ENCODE data around the gene GTF2H1. TPM values are rescaled to one million over a fixed set of nuclear protein-coding genes. Genes with fewer than 3 reads are reported as not detected.
"Not testable (repeated sequence)": the region's sequence is repeated elsewhere in the genome, so short reads cannot be mapped to it uniquely, and the experiment has no call there.

Gene GTF2H1
- total RNA-seq, 1 experiment from 2014 or later = 89.1 TPM

GRCh38 chr11:18395735-18396504, 73.6 kb downstream of the GTF2H1 start:
- no peaks in the 10 kb centered on the region for H3K27me3 ChIP-seq (ENCODE audit: insufficient read depth, low read depth)
- peak overlapping the region; percentile 79 for H3K4me3 ChIP-seq
- TF ChIP-seq EZH2 (IDR thresholded peaks at IDR 0.05; ENCODE audit: low read depth) (no peak), CTCF (conservative IDR thresholded peaks at IDR 0.05) (no peak)
- H3K4me2 ChIP-seq = peak overlapping the region; percentile 95
- intact Hi-C loops (cut with micrococcal nuclease; ENCODE audit: unreplicated experiment) = loop anchor here (1.0 to 10.0 kb wide), 3 partner anchors 83 to 154 kb away; partner anchors contain the start of gene TSG101
- no TSS peak for BruUV-seq (replicated peaks)
- no peaks in the 10 kb centered on the region for H3K9me3 ChIP-seq (ENCODE audit: insufficient read depth, low read depth)
- H4K20me1 ChIP-seq (ENCODE audit: insufficient read depth) = peaks cover 43% of the 10 kb centered on the region
- POLR2A ChIA-PET (ENCODE audit: unreplicated experiment) = interaction anchor here (0.5 to 2.1 kb wide), 10 partner anchors 12 to 583 kb away, joined by 3 to 35 read pairs (median 6); partner anchors contain the start of gene SERGEF
- H3K4me1 ChIP-seq (replicated peaks; ENCODE audit: insufficient read depth) = peaks cover 33% of the 10 kb centered on the region
- peak overlapping the region; percentile 59 for H2AFZ ChIP-seq
- peak overlapping the region; percentile 84 for H3K27ac ChIP-seq
- H3K36me3 ChIP-seq (ENCODE audit: low read depth) = peaks cover 41% of the 10 kb centered on the region
- CTCF ChIA-PET = interaction anchor here (0.6 to 1.7 kb wide), 3 partner anchors 12 to 130 kb away, joined by 3 to 11 read pairs (median 7); no protein-coding TSS in a partner anchor
- peak; percentile 99 to 100 for DNase-seq
- peaks cover 79% of the 10 kb centered on the region for H3K79me2 ChIP-seq (ENCODE audit: low read depth)
- no peaks in the 10 kb centered on the region for H3K9me2 ChIP-seq (ENCODE audit: insufficient read depth)
- H3F3A ChIP-seq (ENCODE audit: insufficient read depth, low read depth) = peaks cover 74% of the 10 kb centered on the region

- Histone ChIP-seq H4K20me1 (ENCODE audit: insufficient read depth) (peaks cover 47% of the 10 kb centered on the region), H3K9me3 (ENCODE audit: insufficient read depth, low read depth) (no peaks in the 10 kb centered on the region), H3K79me2 (ENCODE audit: low read depth) (peaks cover 79% of the 10 kb centered on the region), H3K4me2 (no peak overlapping the region), H3K27me3 (ENCODE audit: insufficient read depth, low read depth) (no peaks in the 10 kb centered on the region), H3K27ac (no peak overlapping the region), H3F3A (ENCODE audit: insufficient read depth, low read depth) (peaks cover 87% of the 10 kb centered on the region), H3K4me3 (no peak overlapping the region), H3K4me1 (replicated peaks; ENCODE audit: insufficient read depth) (peaks cover 27% of the 10 kb centered on the region), H3K36me3 (ENCODE audit: low read depth) (peaks cover 52% of the 10 kb centered on the region), H2AFZ (no peak overlapping the region), H3K9me2 (ENCODE audit: insufficient read depth) (no peaks in the 10 kb centered on the region)
- ChIA-PET CTCF (interaction anchor here (0.6 kb wide), 1 partner anchor 72 kb away, joined by 3 read pairs; no protein-coding TSS in a partner anchor), POLR2A (ENCODE audit: unreplicated experiment) (interaction anchor here (0.6 kb wide), 1 partner anchor 85 kb away, joined by 6 read pairs; no protein-coding TSS in a partner anchor)
- intact Hi-C loops (cut with micrococcal nuclease; ENCODE audit: unreplicated experiment) = loop anchor here (5.0 to 10.0 kb wide), 2 partner anchors 127 to 156 kb away; partner anchors contain the start of gene TSG101
- TF ChIP-seq EZH2 (IDR thresholded peaks at IDR 0.05; ENCODE audit: low read depth) (no peak), CTCF (conservative IDR thresholded peaks at IDR 0.05) (no peak)
- DNase-seq = no peak
- BruUV-seq (replicated peaks) = no TSS peak
These were observed 75.6 kb downstream of the GTF2H1 start for GRCh38 chr11:18397921-18398320.

- peaks cover 50% of the 10 kb centered on the region for H3K79me2 ChIP-seq (ENCODE audit: low read depth)
- H3K9me2 ChIP-seq (ENCODE audit: insufficient read depth); H3K4me3 ChIP-seq; CTCF ChIA-PET; H3K9me3 ChIP-seq (ENCODE audit: insufficient read depth, low read depth); H3K27ac ChIP-seq; H2AFZ ChIP-seq; H3K4me2 ChIP-seq; BruUV-seq (replicated peaks); POLR2A ChIA-PET (ENCODE audit: unreplicated experiment); H3K27me3 ChIP-seq (ENCODE audit: insufficient read depth, low read depth); DNase-seq: not testable (repeated sequence)
- peaks cover 56% of the 10 kb centered on the region for H4K20me1 ChIP-seq (ENCODE audit: insufficient read depth)
- H3K36me3 ChIP-seq (ENCODE audit: low read depth) = peaks cover 77% of the 10 kb centered on the region
- peaks cover 25% of the 10 kb centered on the region for H3K4me1 ChIP-seq (replicated peaks; ENCODE audit: insufficient read depth)
- intact Hi-C loops (cut with micrococcal nuclease; ENCODE audit: unreplicated experiment) = loop anchor here (5.0 kb wide), 1 partner anchor 39 kb away; no protein-coding TSS in a partner anchor
- peaks cover 93% of the 10 kb centered on the region for H3F3A ChIP-seq (ENCODE audit: insufficient read depth, low read depth)
These were observed 78.7 kb downstream of the GTF2H1 start for GRCh38 chr11:18401077-18401476.
